Keratinocyte (primary cell): ENCODE measurements around the gene ARID5B. TPM values are rescaled to one million over a fixed set of nuclear protein-coding genes. Genes with fewer than 3 reads are reported as not detected.

Source experiments
- DNase-seq: peaks from one replicate; pipeline ENCODE4 v3.0.0-alpha.2; 2011; ENCODE audit warnings: low read depth, missing footprints, low spot score
- FAIRE-seq: peaks from 2 replicates; lab custom pipeline; 2011; peaks lifted over from hg19 to GRCh38; lab: Jason Lieb, UNC
- H2AFZ ChIP-seq: 2 replicates; pipeline ENCODE4 v1.6.0; 2012; ENCODE audit warnings: low read length, control low read depth, inconsistent platforms; ENCODE audit not compliant: control insufficient read depth
- H3K27ac ChIP-seq: 2 replicates; pipeline ENCODE4 v1.5.1; 2011; ENCODE audit warnings: low read length; ENCODE audit not compliant: control insufficient read depth, insufficient read depth
- H3K27me3 ChIP-seq: 3 replicates; pipeline ENCODE4 v1.6.0; 2011; ENCODE audit warnings: low read length; ENCODE audit not compliant: control insufficient read depth, insufficient read depth; ENCODE audit errors: extremely low read depth
- H3K36me3 ChIP-seq, 2 experiments: 2 replicates in 1 of 2; 3 replicates in 1 of 2; pipeline ENCODE4 v1.5.1; 2011; ENCODE audit warnings: low read length in 2 of 2, mild to moderate bottlenecking in 1 of 2; ENCODE audit not compliant: control insufficient read depth in 2 of 2, insufficient read depth in 2 of 2; ENCODE audit errors: extremely low read depth in 1 of 2
- H3K4me1 ChIP-seq: 3 replicates; pipeline ENCODE4 v1.5.1; 2011; ENCODE audit warnings: low read length; ENCODE audit not compliant: control insufficient read depth, insufficient read depth; ENCODE audit errors: extremely low read depth
- H3K4me2 ChIP-seq: 3 replicates; pipeline ENCODE4 v1.6.0; 2011; ENCODE audit warnings: low read depth, low read length; ENCODE audit not compliant: control insufficient read depth, insufficient read depth; ENCODE audit errors: extremely low read depth
- H3K4me3 ChIP-seq, 3 experiments: fragments of 200-600 bp in 1 of 3; sonication (generic) in 1 of 3; 2 replicates in 2 of 3; 3 replicates in 1 of 3; pipeline ENCODE4 v1.5.1; 2011 to 2016; ENCODE audit warnings: low read length in 3 of 3, mild to moderate bottlenecking in 3 of 3, control low read depth in 2 of 3, inconsistent platforms in 1 of 3, low read depth in 1 of 3, mixed read lengths in 1 of 3, mixed run types in 1 of 3, moderate library complexity in 1 of 3; ENCODE audit not compliant: control insufficient read depth in 2 of 3, insufficient read depth in 2 of 3; ENCODE audit errors: extremely low read depth in 1 of 3
- H3K79me2 ChIP-seq: 2 replicates; pipeline ENCODE4 v1.6.0; 2012; ENCODE audit warnings: low read length; ENCODE audit not compliant: control insufficient read depth, insufficient read depth
- H3K9ac ChIP-seq: 3 replicates; pipeline ENCODE4 v1.6.0; 2011; ENCODE audit warnings: low read length; ENCODE audit not compliant: control insufficient read depth, insufficient read depth; ENCODE audit errors: extremely low read depth
- H3K9me1 ChIP-seq: 3 replicates; pipeline ENCODE4 v1.6.0; 2011; ENCODE audit warnings: low read length; ENCODE audit not compliant: control insufficient read depth, insufficient read depth; ENCODE audit errors: extremely low read depth
- H3K9me3 ChIP-seq: 2 replicates; pipeline ENCODE4 v1.5.1; 2012; ENCODE audit warnings: low read depth, low read length; ENCODE audit not compliant: control insufficient read depth
- H4K20me1 ChIP-seq: 3 replicates; pipeline ENCODE4 v1.6.0; 2011; ENCODE audit warnings: low read length; ENCODE audit not compliant: control insufficient read depth, insufficient read depth; ENCODE audit errors: extremely low read depth
- EZH2 ChIP-seq: IDR thresholded peaks from one replicate; pipeline ENCODE4 v1.6.1; 2012; ENCODE audit warnings: inconsistent platforms, mild to moderate bottlenecking, low read length, moderate library complexity
- dilution Hi-C: fragments of 300-500 bp; cut with MboI; formaldehyde crosslinking; loops from one replicate; pipeline ENCODE4 v1.7.0; 2020; ENCODE audit warnings: low sequenced_read_pairs; ENCODE audit not compliant: extremely low pct_ligation_motif_present
- polyA plus RNA-seq, 5 experiments: library from polyadenylated mRNA; depleted of rRNA in 3 of 5; stranded (reverse) in 3 of 5; stranded (forward) in 1 of 5; unstranded in 1 of 5; fragments of >200 nt; gene quantifications; 1 replicate in 1 of 5; 2 replicates in 3 of 5; 3 replicates in 1 of 5; pipeline versions ENCODE4 v1.2.1 to v1.2.3, GENCODE V29; 2011 to 2012; ENCODE audit warnings: missing spikeins in 2 of 5, low read depth in 1 of 5, low replicate concordance in 1 of 5
- TF ChIP-seq, protein P1 (sequence below), 3 experiments: IDR thresholded peaks in 1 of 3; conservative IDR thresholded peaks in 1 of 3; optimal IDR thresholded peaks in 1 of 3; 2 replicates in 2 of 3; 3 replicates in 1 of 3; pipeline versions ENCODE3 to v1.5.1; 2011; ENCODE audit warnings: low read length in 3 of 3, mild to moderate bottlenecking in 3 of 3, moderate library complexity in 2 of 3, control low read depth in 1 of 3, inconsistent platforms in 1 of 3; ENCODE audit not compliant: insufficient read depth in 2 of 3; ENCODE audit errors: extremely low read depth in 1 of 3

Gene ARID5B
- polyA plus RNA-seq, 1 donor (not counting 4 experiments of a cell fraction or from before 2014, with no cell fraction given): 7.0 TPM

DNA sequence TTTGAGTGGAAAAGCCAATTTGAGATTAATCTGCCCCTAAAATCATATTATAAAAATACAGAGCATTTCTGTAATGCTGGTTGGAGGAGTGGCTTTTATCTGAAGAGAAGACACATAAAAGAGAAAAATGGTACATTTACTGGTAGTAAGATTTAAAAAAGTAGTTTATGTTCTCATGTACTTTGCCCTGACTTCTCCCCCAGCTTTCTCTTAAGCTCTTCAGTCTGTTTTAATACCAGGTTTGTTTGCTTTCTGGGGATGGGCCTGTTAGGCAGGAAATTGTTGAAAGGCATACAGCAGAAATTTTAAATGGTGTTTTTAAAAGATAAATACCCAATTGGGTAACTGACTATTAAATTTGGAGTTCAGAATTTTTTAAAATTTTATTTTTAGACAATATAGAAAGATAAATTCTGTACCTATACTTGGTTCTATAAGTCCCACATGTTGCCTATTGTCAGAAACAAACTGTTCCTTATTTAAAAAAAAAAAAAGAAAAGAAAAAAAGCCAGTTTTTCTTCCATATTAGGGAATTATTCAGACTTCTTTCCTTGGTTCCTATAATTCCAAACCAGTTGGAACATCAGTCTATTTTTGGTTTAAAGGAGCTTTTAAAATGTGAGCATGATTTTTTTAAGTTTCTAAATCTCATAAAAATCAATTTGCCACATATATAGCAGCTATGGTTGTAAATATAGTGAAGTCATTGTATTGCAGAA, 136.6 kb downstream of the ARID5B start:
- TF ChIP-seq, protein P1, sequence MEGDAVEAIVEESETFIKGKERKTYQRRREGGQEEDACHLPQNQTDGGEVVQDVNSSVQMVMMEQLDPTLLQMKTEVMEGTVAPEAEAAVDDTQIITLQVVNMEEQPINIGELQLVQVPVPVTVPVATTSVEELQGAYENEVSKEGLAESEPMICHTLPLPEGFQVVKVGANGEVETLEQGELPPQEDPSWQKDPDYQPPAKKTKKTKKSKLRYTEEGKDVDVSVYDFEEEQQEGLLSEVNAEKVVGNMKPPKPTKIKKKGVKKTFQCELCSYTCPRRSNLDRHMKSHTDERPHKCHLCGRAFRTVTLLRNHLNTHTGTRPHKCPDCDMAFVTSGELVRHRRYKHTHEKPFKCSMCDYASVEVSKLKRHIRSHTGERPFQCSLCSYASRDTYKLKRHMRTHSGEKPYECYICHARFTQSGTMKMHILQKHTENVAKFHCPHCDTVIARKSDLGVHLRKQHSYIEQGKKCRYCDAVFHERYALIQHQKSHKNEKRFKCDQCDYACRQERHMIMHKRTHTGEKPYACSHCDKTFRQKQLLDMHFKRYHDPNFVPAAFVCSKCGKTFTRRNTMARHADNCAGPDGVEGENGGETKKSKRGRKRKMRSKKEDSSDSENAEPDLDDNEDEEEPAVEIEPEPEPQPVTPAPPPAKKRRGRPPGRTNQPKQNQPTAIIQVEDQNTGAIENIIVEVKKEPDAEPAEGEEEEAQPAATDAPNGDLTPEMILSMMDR (optimal IDR thresholded peaks at IDR 0.05 in 1 of 3, IDR thresholded peaks at IDR 0.05 in 1 of 3, conservative IDR thresholded peaks at IDR 0.05 in 1 of 3; ENCODE audit: extremely low read depth in 1 of 3, insufficient read depth in 2 of 3, low read length in 3 of 3): no peak
- no peak for TF ChIP-seq EZH2
- H4K20me1 ChIP-seq: no peaks in the 10 kb centered on the region
- no peak for FAIRE-seq
- peaks cover 44% of the 10 kb centered on the region for H3K4me1 ChIP-seq
- peak overlapping the region; percentile 20 for H3K9ac ChIP-seq
- H2AFZ ChIP-seq: no peak overlapping the region
- H3K9me1 ChIP-seq: no peaks in the 10 kb centered on the region
- dilution Hi-C loops: no loop called here
- H3K9me3 ChIP-seq: no peaks in the 10 kb centered on the region
- DNase-seq: no peak
- H3K79me2 ChIP-seq: peaks cover 23% of the 10 kb centered on the region
- H3K4me2 ChIP-seq: peak overlapping the region; percentile 84
- H3K27ac ChIP-seq: peak overlapping the region; percentile 49
- no peaks in the 10 kb centered on the region for H3K27me3 ChIP-seq
- no peaks in the 10 kb centered on the region for H3K36me3 ChIP-seq
- H3K4me3 ChIP-seq: peak overlapping the region in 1 of 3 experiments; percentile 13

- Histone ChIP-seq H3K9ac (peak overlapping the region; percentile 20), H3K4me3 (peak overlapping the region in 1 of 3 experiments; percentile 49), H3K4me1 (peaks cover 51% of the 10 kb centered on the region)
Measured at GRCh38 chr10:62038609-62039190, 137.2 kb downstream of the ARID5B start.

More at GRCh38 chr10:62038609-62039190, 137.2 kb downstream of the ARID5B start:
- no peaks in the 10 kb centered on the region for H4K20me1 ChIP-seq
- H3K9me1 ChIP-seq: no peaks in the 10 kb centered on the region
- H3K27me3 ChIP-seq: no peaks in the 10 kb centered on the region
- FAIRE-seq: peak; percentile 73
- TF ChIP-seq, protein P1 (optimal IDR thresholded peaks at IDR 0.05 in 1 of 3, IDR thresholded peaks at IDR 0.05 in 1 of 3, conservative IDR thresholded peaks at IDR 0.05 in 1 of 3; ENCODE audit: extremely low read depth in 1 of 3, insufficient read depth in 2 of 3, low read length in 3 of 3): peak; percentile 68 to 86 (median 72)
- TF ChIP-seq EZH2: no peak
- peaks cover 23% of the 10 kb centered on the region for H3K79me2 ChIP-seq
- H3K9me3 ChIP-seq: no peaks in the 10 kb centered on the region
- H2AFZ ChIP-seq: no peak overlapping the region
- H3K4me2 ChIP-seq: peak overlapping the region; percentile 84
- no peaks in the 10 kb centered on the region for H3K36me3 ChIP-seq
- DNase-seq: no peak
- dilution Hi-C loops: no loop called here
- peak overlapping the region; percentile 40 for H3K27ac ChIP-seq
